Activated T-cell treated with anti-CD3 and anti-CD28 coated beads for 1 hour (primary cell): Measurements from ENCODE around the gene KRT4.
"Not testable (repeated sequence)": the region's sequence is repeated elsewhere in the genome, so short reads cannot be mapped to it uniquely, and the experiment has no call there.

Source experiments
- DNase-seq: peaks from one replicate; pipeline ENCODE4 v3.0.0-alpha.2; 2020; ENCODE audit warnings: low read depth

Gene KRT4

DNA sequence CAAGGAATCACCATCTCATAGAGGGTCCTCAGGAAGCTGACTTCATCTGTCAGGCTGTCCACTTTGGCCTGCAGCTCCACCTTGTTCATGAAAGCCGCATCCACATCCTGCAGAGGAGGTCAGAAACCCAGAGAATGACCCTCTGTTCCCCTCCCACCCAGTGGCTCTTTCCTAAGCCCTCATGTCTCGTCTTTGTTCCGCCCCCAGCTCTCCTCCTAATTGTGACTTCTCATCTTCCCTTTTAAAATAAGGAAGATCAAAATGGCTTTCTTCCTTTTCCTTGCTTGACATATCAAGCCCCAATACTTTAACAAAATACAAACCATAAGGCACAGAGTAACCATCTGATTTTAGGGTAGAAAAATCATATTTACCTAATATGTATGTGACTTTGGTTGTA is 41.1 kb downstream of the KRT4 start:
- DNase-seq, result no peak

DNA sequence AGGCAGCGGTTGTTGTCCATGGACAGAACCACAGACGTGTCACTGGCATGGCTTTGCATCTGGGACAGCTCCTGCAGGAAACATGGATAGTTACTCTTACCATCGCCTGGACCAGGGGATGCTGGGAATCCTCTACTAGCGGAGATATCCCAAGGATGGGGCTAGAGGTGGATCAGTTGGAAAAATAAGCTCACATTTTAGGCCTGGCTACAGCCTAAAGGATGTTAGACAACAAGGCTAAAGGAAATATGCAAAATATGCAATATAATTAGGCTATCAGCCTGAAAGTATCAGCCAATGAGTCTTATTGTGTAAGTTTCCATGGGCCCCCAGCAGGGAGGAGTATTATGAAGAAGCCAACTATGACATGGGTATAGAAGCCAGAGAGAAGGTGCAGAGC is 41.7 kb downstream of the KRT4 start:
- no peak for DNase-seq

DNA sequence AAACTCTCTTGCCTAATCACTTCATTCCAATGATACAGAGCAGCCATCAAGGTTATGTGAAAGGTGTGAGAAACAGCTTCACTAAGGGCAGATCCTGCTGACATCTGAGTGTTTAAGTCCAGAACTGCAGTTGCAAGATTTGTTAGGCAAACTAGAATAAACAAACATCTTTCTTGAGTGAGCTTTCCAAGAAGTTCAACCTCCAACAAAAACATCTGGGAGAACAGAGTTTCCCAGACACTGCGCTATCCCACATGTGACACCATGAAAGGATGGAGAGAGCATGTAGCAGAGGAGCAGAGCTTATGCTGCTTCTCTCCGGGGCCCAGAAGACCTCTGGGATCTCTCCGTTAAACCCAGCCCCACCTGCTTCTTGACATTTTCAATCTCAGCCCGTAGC is 42.4 kb downstream of the KRT4 start:
- no peak for DNase-seq

DNA sequence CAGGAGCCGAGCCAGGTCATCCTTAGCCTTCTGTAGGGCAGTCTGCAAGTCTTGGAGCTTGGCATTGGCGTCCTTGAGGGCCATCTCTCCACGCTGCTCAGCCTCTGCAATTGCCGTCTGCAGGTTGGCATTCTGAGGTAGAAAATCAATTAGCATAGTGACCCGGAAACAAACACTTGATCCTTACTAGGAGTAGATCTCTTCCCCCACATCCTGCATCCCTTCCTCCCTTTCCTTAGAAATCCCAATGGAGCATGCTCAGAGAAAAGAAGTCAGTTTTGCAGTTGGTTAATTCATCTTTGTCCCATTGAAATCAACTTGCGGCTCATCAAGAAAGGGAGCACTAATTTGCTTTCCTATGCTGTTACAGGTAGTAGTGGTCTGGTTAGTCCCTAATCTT is 42.8 kb downstream of the KRT4 start:
- DNase-seq, result no peak

DNA sequence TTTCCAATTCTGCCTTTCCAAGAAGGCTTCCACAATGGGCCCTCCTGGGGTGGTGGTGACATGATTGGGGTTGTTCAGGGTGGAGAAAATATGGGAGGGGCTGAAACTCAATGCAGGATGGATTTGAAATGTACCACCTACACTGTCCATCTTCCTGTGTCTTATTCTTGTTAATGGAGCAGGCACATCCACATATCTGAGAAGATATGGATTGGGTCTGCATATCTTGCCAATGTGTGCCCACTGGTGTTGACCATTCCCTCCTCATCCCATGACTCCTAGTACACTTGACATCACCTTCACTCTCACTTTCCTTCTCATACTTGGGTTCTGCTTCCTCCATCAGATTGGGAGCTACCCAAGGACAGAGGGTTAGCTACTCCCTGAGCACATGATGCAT is 44.0 kb downstream of the KRT4 start:
- DNase-seq, result no peak

DNA sequence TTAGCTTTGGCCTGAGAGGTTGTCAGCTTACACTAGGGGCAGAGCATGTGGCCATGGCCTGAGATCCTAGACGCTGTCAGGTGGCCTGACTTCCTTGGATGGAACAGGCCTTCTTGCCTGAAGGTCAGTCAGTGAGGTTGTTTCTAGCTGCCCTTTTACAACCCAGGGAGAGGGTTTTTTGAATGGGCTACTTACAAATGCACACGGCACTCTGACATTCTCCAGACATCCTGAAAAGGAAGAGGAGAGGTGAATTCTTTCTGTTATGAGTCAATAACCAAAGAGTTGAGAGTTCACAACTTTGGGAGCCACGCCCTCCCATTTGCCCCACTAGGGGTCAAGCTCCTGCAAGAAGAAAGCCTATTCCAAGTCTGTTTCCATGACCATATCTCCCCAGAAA is 44.6 kb downstream of the KRT4 start:
- no peak for DNase-seq

DNA sequence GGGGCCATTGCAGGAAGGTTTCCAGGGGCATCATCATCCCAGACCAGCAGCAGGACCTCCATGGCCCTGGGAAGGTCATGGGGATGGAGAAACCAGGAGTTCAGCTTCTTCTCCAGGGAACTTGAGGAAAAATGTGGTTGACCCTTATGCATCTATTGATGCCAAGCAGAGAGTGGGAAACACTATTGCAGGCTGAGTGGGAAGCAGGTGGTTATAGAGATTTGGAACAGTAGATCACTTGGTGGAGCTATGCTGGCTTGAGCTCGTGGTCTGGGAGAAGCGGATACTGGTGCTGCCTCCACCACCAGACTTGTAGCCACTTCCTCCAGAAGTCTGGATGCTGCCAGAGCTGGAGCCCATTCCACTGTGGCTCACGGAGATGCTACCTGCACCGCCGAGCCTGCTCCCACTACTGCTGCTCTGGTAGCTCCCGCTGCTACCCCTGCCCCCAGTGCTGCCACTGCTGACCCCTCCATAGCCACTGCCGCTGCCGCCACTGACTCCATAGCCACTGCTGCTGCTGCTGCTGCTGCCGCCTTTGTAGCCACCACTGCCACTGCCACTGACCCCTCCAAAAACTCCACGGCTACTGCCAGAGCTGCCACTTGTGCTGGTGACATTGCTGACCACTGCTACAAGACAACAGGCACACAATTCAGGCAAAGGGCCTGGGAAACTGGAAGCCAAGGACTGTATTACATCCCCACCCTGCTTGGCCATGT is 45.3 kb downstream of the KRT4 start:
- DNase-seq, result no peak

DNA sequence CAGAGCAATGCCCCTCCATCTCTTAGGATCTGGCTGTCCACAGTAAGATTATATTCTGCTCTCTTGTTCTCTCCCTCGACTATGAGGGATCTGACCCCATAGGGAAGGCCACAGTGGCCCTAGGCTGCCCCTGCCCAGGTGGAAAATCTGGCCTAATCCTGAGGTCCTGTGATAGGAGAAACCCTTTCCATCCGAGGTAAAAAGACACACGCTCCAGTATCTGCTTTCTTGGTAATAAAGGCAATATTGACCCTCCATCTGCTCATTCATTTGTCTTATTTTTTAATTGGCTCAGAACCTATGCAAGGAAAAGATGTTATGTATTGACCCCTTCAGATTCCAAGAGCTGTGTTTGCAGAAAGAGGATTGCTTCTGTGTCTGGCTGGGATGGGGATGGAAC is 46.5 kb downstream of the KRT4 start:
- no peak for DNase-seq

DNA sequence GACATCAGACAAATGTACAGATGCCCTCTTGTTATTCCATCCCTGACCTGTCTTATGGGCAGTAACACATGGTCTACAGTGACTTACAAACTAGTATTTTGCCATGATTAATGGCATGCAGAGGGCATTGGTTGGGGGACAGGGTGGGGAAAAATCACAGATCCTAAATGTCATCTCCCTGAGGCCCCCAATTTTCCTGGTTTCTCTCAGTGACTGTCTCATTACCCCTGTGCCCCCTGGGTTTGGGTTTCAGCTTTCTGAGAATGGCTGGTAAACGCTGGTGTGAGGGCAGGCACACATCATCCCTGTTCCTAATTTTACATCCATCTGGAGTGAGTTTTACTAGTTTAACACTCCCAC is 46.9 kb downstream of the KRT4 start:
- DNase-seq, result no peak

DNA sequence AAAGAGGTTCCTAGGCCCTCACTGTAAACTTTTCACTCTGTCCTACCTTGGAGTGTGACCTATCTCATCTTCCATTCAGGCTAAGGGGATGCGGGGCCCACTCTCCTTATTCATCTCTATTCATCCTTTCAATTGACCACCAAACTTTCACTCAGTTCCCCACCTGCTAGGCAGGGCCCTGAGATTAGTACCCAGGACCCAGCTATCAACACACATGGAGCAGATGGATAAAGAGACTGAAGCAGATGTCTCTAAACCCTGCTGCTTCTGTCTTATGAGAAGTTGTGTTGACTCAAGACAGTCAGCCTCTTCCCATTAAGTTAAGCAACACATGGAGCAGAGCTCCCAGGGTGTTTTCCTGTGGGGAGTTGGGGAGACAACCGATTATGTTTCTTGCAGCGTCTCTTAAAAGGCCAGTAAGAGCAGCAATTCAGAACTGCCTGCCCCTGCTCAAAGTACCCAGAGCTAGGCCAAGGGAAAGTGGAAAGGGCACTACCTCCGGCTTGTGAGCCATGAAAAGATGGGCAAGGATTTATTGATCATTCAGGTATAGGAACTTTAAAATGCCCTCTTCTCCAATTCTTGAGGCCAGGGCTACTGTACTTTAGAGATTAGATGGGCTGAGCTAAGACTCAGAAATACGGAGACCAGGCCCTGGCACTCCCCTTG is 47.4 kb downstream of the KRT4 start:
- DNase-seq, result no peak

DNA sequence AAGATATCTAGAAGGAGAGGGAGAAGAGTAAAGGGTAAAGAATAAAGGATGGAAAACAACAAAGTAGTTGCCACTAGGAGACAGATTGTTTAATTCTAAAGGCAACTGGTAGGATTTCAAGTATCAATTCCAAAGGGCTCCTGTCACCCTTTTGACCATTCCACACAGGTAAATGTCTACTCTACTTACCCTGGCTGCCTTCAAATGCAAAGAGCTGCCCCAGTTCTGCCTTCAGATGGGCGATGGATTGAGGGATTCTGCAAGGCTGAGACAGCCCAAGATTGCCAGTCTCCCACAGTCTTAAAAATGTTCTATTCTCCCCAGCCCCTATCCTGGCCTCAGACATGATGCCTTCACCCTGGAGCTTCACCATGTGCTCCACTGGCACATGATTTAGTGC is 48.2 kb downstream of the KRT4 start:
- DNase-seq, result no peak

DNA sequence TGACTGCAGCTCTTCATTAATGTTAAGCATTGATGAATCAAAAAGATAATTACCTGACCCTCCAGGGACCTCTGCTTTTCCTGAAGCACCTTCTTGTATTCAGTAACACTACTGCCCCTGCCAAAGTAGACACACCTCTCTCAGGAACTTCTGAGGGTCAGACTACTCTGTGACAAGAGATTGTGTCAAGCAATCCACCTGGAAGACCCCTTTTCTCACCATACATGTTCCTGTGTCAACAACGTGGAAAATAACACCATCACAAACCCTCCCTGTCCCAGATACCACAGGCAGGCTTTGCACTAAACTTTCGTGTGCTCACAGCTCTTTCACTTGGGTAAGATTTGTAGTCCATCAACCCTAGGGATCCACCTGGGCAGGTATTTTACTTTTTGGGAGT is 49.9 kb downstream of the KRT4 start:
- DNase-seq, result no peak

DNA sequence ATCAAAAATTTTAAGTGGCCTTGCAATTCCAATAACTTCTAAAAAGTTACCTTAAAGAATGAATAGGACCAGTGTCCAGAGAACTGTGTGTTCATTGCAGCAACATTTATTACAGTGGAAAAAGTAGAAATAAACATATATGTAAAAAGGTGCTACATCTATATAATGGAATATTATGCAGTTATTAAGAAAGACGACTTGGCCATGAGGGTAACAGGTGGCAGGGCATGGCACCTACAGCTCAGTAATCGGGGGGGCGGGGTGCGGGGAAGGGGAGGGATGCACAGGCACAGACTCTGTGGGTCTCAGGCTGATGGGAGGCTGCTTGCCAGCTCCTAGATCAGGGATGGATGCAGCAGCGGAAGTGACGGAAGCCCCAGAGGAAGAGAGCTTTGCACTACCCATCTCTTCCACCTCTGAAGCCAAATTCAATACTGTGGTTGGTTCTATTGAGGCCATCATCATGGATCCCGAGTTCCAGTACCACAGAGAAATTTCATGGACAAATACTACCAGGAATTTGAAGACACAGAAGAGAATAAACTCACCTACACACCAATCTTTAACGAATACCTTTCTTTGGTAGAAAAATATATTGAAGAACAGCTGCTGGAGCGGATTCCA is 50.8 kb downstream of the KRT4 start:
- no peak for DNase-seq

DNA sequence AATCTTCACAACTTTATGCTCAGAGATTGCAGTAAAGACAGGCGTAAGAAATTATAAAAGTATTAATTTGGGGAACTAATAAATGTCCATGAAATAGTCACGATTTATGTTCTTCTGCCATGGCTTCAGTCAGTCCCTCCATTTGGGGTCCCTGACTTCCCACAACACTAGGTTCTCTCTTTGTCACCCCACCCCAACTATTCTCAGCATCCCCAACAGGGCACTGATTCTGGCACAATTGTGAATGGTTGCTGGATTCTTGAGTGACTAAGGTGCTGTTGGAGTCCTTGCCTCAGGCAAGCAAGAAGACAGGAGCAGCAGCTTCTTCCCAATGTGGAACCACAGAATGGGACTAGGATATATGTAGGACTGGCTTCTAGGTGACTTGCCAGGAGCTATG is 52.1 kb downstream of the KRT4 start:
- DNase-seq, result no peak

DNA sequence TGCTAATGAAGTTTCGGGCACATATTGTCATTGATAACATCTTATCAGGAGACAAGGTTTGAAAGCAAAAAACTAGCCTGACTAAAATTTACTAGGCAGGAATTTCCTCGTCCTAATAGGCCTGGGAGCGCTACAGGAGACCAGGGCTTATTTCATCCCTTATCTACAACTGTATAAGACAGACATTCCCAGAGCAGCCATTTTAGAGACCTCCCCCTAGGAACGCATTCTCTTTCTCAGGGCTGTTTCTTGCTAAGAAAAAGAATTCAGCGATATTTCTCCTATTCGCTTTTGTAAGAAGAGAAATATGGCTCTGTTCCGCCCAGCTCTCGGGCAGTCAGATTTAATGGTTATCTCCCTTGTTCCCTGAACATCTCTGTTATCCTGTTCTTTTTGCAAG is 52.7 kb downstream of the KRT4 start:
- not testable (repeated sequence) for DNase-seq

DNA sequence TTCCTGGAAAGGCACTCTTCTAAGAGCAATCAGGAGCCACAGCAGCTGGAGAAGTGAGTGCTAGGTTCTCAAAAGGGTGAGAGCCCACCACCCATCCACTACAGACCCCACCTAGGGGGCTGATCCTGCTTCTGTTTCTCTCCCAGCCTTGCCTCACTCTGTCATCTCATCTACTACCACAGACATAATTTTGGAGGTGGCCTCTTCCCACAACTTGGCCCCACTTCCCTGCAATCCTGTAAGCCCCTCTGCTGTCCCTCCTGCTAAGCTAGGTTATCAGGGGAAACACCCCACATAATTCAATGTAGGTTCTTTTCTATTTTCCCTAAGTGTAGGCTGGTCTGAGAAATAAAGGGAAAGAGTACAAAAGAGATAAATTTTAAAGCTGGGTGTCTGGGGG is 53.3 kb downstream of the KRT4 start:
- no peak for DNase-seq

DNA sequence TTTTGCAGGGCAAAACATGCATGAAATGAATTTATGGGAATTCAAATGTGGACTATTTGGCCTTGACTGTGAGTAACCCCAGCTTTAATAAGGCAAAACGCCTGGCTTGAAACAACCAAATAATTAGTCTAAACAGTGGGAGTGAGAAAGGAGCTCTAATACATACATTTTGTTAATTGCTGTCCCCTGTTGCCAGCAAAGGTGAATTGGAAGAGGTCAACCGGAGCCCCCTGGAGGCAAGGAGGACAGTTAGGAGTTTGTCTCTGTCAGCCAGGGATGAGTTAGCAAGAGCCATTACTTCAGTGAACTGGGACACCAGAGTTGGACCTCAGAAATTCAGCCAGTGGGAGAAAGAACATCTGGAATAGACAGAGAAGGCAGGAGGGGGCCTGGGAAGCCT is 54.2 kb downstream of the KRT4 start:
- DNase-seq, result no peak

DNA sequence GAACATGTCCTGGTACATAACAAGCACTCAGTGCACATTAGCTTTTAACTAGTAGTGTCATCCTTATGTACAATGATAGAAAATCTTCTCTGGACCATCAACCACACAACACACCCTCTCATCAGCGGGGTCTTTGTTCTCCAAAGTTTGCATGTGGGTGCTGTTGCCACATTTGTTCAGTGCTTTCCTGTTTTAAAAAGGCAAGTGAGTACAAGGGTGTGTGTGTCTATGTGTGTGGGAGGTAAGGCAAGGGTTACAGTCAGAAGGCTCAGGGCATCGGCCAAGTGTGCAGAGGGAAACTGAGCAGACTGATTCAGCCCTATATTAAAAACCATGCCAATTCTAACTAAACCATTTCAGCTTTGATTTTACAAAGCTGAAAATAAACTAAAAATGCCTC is 54.7 kb downstream of the KRT4 start:
- DNase-seq, result no peak

DNA sequence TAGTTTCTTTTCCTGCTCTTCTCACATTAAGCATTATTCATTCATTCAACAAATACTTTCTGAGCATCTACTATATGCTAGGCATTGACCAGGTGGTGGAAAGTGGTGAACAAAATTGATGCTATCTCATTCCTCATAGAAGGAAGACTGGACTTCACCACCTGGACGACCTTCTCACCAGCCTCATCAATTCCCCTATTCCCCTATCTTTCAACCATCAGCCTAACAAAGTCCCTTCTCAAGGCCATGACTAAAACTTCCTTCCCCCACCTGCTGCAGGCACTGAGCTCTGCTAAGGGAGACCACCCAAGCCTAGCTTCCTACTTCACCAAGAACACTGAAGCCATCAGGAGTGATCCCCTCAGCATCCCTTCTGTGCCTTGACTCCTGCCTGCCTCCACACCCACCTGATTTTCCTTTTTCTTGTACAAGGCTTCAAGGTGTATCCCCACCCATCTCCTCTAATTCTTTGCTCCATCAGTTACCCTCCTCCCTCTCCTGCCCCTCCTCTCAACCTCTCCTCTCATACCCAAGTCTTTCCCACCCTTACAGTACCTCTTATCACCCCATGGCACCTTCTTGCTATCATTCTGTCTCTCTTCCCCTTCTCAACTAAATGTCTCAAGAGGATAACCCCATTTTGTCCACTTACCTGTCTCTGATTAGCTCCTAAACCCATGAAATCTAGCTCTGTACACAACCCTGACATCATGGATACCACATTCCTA is 56.3 kb downstream of the KRT4 start:
- DNase-seq, result no peak
